ENCODE data around the gene CFAP54.

The CFAP54 gene

GRCh38 chr12:96516472-96517430 lies 27.4 kb downstream of the CFAP54 start:
- Histone ChIP-seq H3K27me3 (replicated peaks; ENCODE audit: control insufficient read depth, insufficient read depth, low read length) (no peaks in the 10 kb centered on the region), H3K36me3 (ENCODE audit: control insufficient read depth, insufficient read depth, low read length) (no peaks in the 10 kb centered on the region), H3K4me3 (replicated peaks; ENCODE audit: low read depth, low read length) (peak overlapping the region; percentile 47)
- peak; percentile 47 for TF ChIP-seq CTCF (IDR thresholded peaks at IDR 0.05; ENCODE audit: insufficient read depth, low read length, poor library complexity, severe bottlenecking)
- peak; percentile 70 for DNase-seq (ENCODE audit: extremely low read depth, insufficient read length)

- Histone ChIP-seq H3K27me3 (replicated peaks; ENCODE audit: control insufficient read depth, insufficient read depth, low read length) (no peaks in the 10 kb centered on the region), H3K4me3 (replicated peaks; ENCODE audit: low read depth, low read length) (no peak overlapping the region), H3K36me3 (ENCODE audit: control insufficient read depth, insufficient read depth, low read length) (no peaks in the 10 kb centered on the region)
- no peak for DNase-seq (ENCODE audit: extremely low read depth, insufficient read length)
- TF ChIP-seq CTCF (IDR thresholded peaks at IDR 0.05; ENCODE audit: insufficient read depth, low read length, poor library complexity, severe bottlenecking): no peak
Measured at GRCh38 chr12:96520767-96521166, 31.4 kb downstream of the CFAP54 start.

- Histone ChIP-seq H3K36me3 (ENCODE audit: control insufficient read depth, insufficient read depth, low read length) (no peaks in the 10 kb centered on the region), H3K27me3 (replicated peaks; ENCODE audit: control insufficient read depth, insufficient read depth, low read length) (no peaks in the 10 kb centered on the region), H3K4me3 (replicated peaks; ENCODE audit: low read depth, low read length) (no peak overlapping the region)
- DNase-seq (ENCODE audit: extremely low read depth, insufficient read length): no peak
- no peak for TF ChIP-seq CTCF (IDR thresholded peaks at IDR 0.05; ENCODE audit: insufficient read depth, low read length, poor library complexity, severe bottlenecking)
Measured at GRCh38 chr12:96521895-96522682, 32.7 kb downstream of the CFAP54 start.

GRCh38 chr12:96522690-96523089 lies 33.3 kb downstream of the CFAP54 start:
- DNase-seq (ENCODE audit: extremely low read depth, insufficient read length): no peak
- no peak overlapping the region for H3K4me3 ChIP-seq (replicated peaks; ENCODE audit: low read depth, low read length)
- no peaks in the 10 kb centered on the region for H3K36me3 ChIP-seq (ENCODE audit: control insufficient read depth, insufficient read depth, low read length)
- no peaks in the 10 kb centered on the region for H3K27me3 ChIP-seq (replicated peaks; ENCODE audit: control insufficient read depth, insufficient read depth, low read length)
- TF ChIP-seq CTCF (IDR thresholded peaks at IDR 0.05; ENCODE audit: insufficient read depth, low read length, poor library complexity, severe bottlenecking): no peak

- no peaks in the 10 kb centered on the region for H3K36me3 ChIP-seq (ENCODE audit: control insufficient read depth, insufficient read depth, low read length)
- no peaks in the 10 kb centered on the region for H3K27me3 ChIP-seq (replicated peaks; ENCODE audit: control insufficient read depth, insufficient read depth, low read length)
- DNase-seq (ENCODE audit: extremely low read depth, insufficient read length): no peak
- TF ChIP-seq CTCF (IDR thresholded peaks at IDR 0.05; ENCODE audit: insufficient read depth, low read length, poor library complexity, severe bottlenecking): no peak
- no peak overlapping the region for H3K4me3 ChIP-seq (replicated peaks; ENCODE audit: low read depth, low read length)
Measured at GRCh38 chr12:96526110-96526509, 36.7 kb downstream of the CFAP54 start.

All from GM06990 (cell line).